Subcutaneous abdominal adipose tissue (tissue), 5 donors: Measurements from ENCODE around the gene ICAM4.
A peak's percentile ranks its signal among the peaks of the same experiment; 100 is the strongest.

Experiments
- H3K27ac ChIP-seq: one replicate; pipeline ENCODE4 v1.7.0; 2013; ENCODE audit warnings: low read depth, mild to moderate bottlenecking, inconsistent platforms, low read length, moderate library complexity
- H3K27me3 ChIP-seq, 5 donors: one replicate each; pipeline ENCODE4 v1.7.0; 2013; ENCODE audit warnings: low read length in 5 of 5, inconsistent platforms in 1 of 5; ENCODE audit not compliant: control insufficient read depth in 5 of 5, insufficient read depth in 4 of 5
- H3K36me3 ChIP-seq, 5 donors: one replicate each; pipeline ENCODE4 v1.7.0; 2013; ENCODE audit warnings: low read length in 5 of 5; ENCODE audit not compliant: control insufficient read depth in 5 of 5, insufficient read depth in 5 of 5
- H3K4me1 ChIP-seq, 5 donors: one replicate each; pipeline ENCODE4 v1.7.0; 2013; ENCODE audit warnings: low read length in 5 of 5, mild to moderate bottlenecking in 3 of 5, moderate library complexity in 1 of 5; ENCODE audit not compliant: control insufficient read depth in 5 of 5, insufficient read depth in 5 of 5
- H3K4me3 ChIP-seq, 5 donors: one replicate each; pipeline ENCODE4 v1.7.0; 2013; ENCODE audit warnings: low read length in 5 of 5, low read depth in 1 of 5
- H3K9ac ChIP-seq, 5 donors: one replicate each; pipeline ENCODE4 v1.7.0; 2013; ENCODE audit warnings: low read length in 5 of 5, mild to moderate bottlenecking in 4 of 5, moderate library complexity in 3 of 5
- H3K9me3 ChIP-seq, 5 donors: one replicate each; pipeline ENCODE4 v1.7.0; 2013; ENCODE audit warnings: low read length in 5 of 5; ENCODE audit not compliant: control insufficient read depth in 5 of 5
- donor health status: healthy.
- donor health status: healthy.
- donor health status: healthy.
- donor health status: healthy.
- donor health status: healthy.

The ICAM4 gene

GRCh38 chr19:10295305-10295846 is 8.6 kb downstream of the ICAM4 start:
- H3K27me3 ChIP-seq = peaks cover 42 to 66% (median 52%) of the 10 kb centered on the region in 5 donors
- no peaks in the 10 kb centered on the region for H3K9me3 ChIP-seq
- peak overlapping the region in 3 of 5 donors; percentile 29 to 57 (median 33) for H3K4me3 ChIP-seq
- no peak overlapping the region for H3K27ac ChIP-seq
- no peaks in the 10 kb centered on the region for H3K36me3 ChIP-seq
- peaks cover 2 to 60% (median 38%) of the 10 kb centered on the region in 5 donors for H3K4me1 ChIP-seq
- H3K9ac ChIP-seq = no peak overlapping the region

- H3K9ac ChIP-seq = no peak overlapping the region
- H3K27ac ChIP-seq = no peak overlapping the region
- H3K4me1 ChIP-seq = peaks cover 2 to 54% (median 32%) of the 10 kb centered on the region in 5 donors
- no peaks in the 10 kb centered on the region for H3K9me3 ChIP-seq
- no peaks in the 10 kb centered on the region for H3K36me3 ChIP-seq
- H3K4me3 ChIP-seq = peak overlapping the region in 3 of 5 donors; percentile 22 to 57 (median 29)
- peaks cover 37 to 59% (median 45%) of the 10 kb centered on the region in 5 donors for H3K27me3 ChIP-seq
Observed at GRCh38 chr19:10295847-10296591, 9.3 kb downstream of the ICAM4 start.

GRCh38 chr19:10299545-10300458 is 13.0 kb downstream of the ICAM4 start:
- H3K9me3 ChIP-seq = no peaks in the 10 kb centered on the region

GRCh38 chr19:10305139-10305806 is 18.5 kb downstream of the ICAM4 start:
- no peaks in the 10 kb centered on the region for H3K9me3 ChIP-seq
- peak overlapping the region in 1 of 5 donors; percentile 39 for H3K9ac ChIP-seq
- peaks cover 0 to 4% (median 0%) of the 10 kb centered on the region in 5 donors for H3K27me3 ChIP-seq
- H3K4me3 ChIP-seq = peak overlapping the region in 1 of 5 donors; percentile 28
- peaks cover 0 to 5% (median 5%) of the 10 kb centered on the region in 5 donors for H3K36me3 ChIP-seq
- H3K27ac ChIP-seq = no peak overlapping the region
- peaks cover 0 to 6% (median 0%) of the 10 kb centered on the region in 5 donors for H3K4me1 ChIP-seq

More at GRCh38 chr19:10299545-10300458, 13.0 kb downstream of the ICAM4 start:
- Histone ChIP-seq H3K4me3 (no peak overlapping the region), H3K36me3 (no peaks in the 10 kb centered on the region), H3K9ac (no peak overlapping the region), H3K4me1 (peaks cover 0 to 25% (median 12%) of the 10 kb centered on the region in 5 donors), H3K27me3 (peaks cover 13 to 27% (median 15%) of the 10 kb centered on the region in 5 donors), H3K27ac (no peak overlapping the region)

GRCh38 chr19:10306327-10306726 is 19.6 kb downstream of the ICAM4 start:
- peaks cover 0 to 12% (median 10%) of the 10 kb centered on the region in 5 donors for H3K36me3 ChIP-seq
- peaks cover 0 to 4% (median 0%) of the 10 kb centered on the region in 5 donors for H3K27me3 ChIP-seq
- no peaks in the 10 kb centered on the region for H3K9me3 ChIP-seq
- no peak overlapping the region for H3K27ac ChIP-seq
- H3K4me3 ChIP-seq = no peak overlapping the region
- H3K4me1 ChIP-seq = peaks cover 0 to 6% (median 0%) of the 10 kb centered on the region in 5 donors
- H3K9ac ChIP-seq = no peak overlapping the region

GRCh38 chr19:10309423-10309822 is 22.7 kb downstream of the ICAM4 start, which contains the start of gene ZGLP1:
TSS of gene ZGLP1 (minus strand) at chr19:10309815.
- Histone ChIP-seq H3K36me3 (peaks cover 0 to 12% (median 10%) of the 10 kb centered on the region in 5 donors), H3K27ac (no peak within 1 kb of the TSS), H3K9me3 (no peaks in the 10 kb centered on the region), H3K9ac (no peak within 1 kb of the TSS), H3K4me1 (peaks cover 0 to 6% (median 0%) of the 10 kb centered on the region in 5 donors), H3K4me3 (no peak within 1 kb of the TSS), H3K27me3 (no peaks in the 10 kb centered on the region)

GRCh38 chr19:10315335-10316214 is 28.8 kb downstream of the ICAM4 start, which contains the start of gene FDX2:
TSS of gene FDX2 (minus strand) at chr19:10316015. CDS start at chr19:10315996, 19 bp downstream.
- H3K36me3 ChIP-seq = peaks cover 0 to 42% (median 28%) of the 10 kb centered on the region in 5 donors
- H3K4me3 ChIP-seq = peak within 1 kb of the TSS; percentile 75 to 94 (median 91)
- H3K27ac ChIP-seq = peak within 1 kb of the TSS; percentile 62
- H3K9me3 ChIP-seq = no peaks in the 10 kb centered on the region
- H3K27me3 ChIP-seq = no peaks in the 10 kb centered on the region
- H3K9ac ChIP-seq = peak within 1 kb of the TSS; percentile 70 to 94 (median 78)
- peaks cover 2 to 12% (median 7%) of the 10 kb centered on the region in 5 donors for H3K4me1 ChIP-seq

- H3K27me3 ChIP-seq = no peaks in the 10 kb centered on the region
- H3K4me1 ChIP-seq = peaks cover 2 to 12% (median 7%) of the 10 kb centered on the region in 5 donors
- H3K36me3 ChIP-seq = peaks cover 0 to 45% (median 32%) of the 10 kb centered on the region in 5 donors
- H3K4me3 ChIP-seq = peak overlapping the region in 1 of 5 donors; percentile 91
- no peaks in the 10 kb centered on the region for H3K9me3 ChIP-seq
- peak overlapping the region; percentile 62 for H3K27ac ChIP-seq
- peak overlapping the region in 3 of 5 donors; percentile 78 to 94 (median 87) for H3K9ac ChIP-seq
Observed at GRCh38 chr19:10316229-10317044, 29.7 kb downstream of the ICAM4 start.
